GM12878 (cell line): ENCODE data around the gene DYNLT2B.

Source experiments
- CTCF ChIP-seq, 3 experiments: IDR thresholded peaks in 2 of 3; conservative IDR thresholded peaks in 1 of 3; 2 replicates each; pipeline ENCODE4 v1.5.1; 2011; ENCODE audit warnings: low read depth in 3 of 3, low read length in 3 of 3, mild to moderate bottlenecking in 3 of 3, control low read depth in 2 of 3, moderate library complexity in 2 of 3, inconsistent platforms in 1 of 3, mixed read lengths in 1 of 3; ENCODE audit not compliant: control insufficient read depth in 2 of 3, insufficient read depth in 1 of 3; ENCODE audit errors: extremely low read depth in 1 of 3
- GABPA ChIP-seq: IDR thresholded peaks from 2 replicates; pipeline ENCODE4 v1.6.1; 2014; ENCODE audit warnings: antibody characterized with exemption, low read depth, mild to moderate bottlenecking, inconsistent platforms
- SMC3 ChIP-seq: IDR thresholded peaks from 2 replicates; pipeline ENCODE4 v1.6.1; 2011; ENCODE audit warnings: low read length, improper control_type of control experiment, borderline replicate concordance
- ZZZ3 ChIP-seq: IDR thresholded peaks from 2 replicates; pipeline ENCODE4 v1.6.1; 2011; ENCODE audit warnings: low read depth; ENCODE audit not compliant: control insufficient read depth, insufficient read length
- TF ChIP-seq, protein P1 (sequence below): IDR thresholded peaks from 2 replicates; pipeline ENCODE4 v1.6.1; 2012; ENCODE audit warnings: low read depth, low read length, improper control_type of control experiment

DNA sequence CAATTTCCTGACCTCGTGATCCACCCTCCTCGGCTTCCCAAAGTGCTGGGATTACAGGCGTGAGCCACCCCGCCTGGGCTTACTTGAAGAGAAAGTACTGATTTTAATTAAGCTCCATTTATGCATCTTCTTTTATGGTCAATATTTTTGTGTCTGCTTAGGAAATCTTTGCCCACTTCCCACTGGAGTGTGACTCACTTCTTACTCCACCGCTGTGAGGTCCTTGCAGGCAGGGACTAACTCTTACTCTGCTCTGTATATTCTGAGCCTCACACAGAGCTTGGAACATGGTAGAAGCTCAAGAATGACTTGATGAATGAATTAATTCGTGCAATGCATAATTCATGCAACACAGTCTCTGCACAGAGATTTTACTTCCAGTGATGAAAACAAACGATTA is 23.1 kb upstream of the DYNLT2B start:
- TF ChIP-seq GABPA = no peak
- TF ChIP-seq CTCF (IDR thresholded peaks at IDR 0.05 in 2 of 3, conservative IDR thresholded peaks at IDR 0.05 in 1 of 3; ENCODE audit: control insufficient read depth in 2 of 3, extremely low read depth in 1 of 3, insufficient read depth in 1 of 3, low read depth in 3 of 3, low read length in 3 of 3) = no peak
- TF ChIP-seq, protein P1, sequence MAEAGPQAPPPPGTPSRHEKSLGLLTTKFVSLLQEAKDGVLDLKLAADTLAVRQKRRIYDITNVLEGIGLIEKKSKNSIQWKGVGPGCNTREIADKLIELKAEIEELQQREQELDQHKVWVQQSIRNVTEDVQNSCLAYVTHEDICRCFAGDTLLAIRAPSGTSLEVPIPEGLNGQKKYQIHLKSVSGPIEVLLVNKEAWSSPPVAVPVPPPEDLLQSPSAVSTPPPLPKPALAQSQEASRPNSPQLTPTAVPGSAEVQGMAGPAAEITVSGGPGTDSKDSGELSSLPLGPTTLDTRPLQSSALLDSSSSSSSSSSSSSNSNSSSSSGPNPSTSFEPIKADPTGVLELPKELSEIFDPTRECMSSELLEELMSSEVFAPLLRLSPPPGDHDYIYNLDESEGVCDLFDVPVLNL = no peak
- no peak for TF ChIP-seq SMC3
- TF ChIP-seq ZZZ3 = no peak
